HG03558 (cell line): ENCODE measurements around the gene PELI2.
"Not testable (repeated sequence)": the region's sequence is repeated elsewhere in the genome, so short reads cannot be mapped to it uniquely, and the experiment has no call there.

Source experiments
- ATAC-seq: cut with Tn5 transposase; IDR thresholded peaks from one replicate; pipeline ENCODE4 v1.9.1; 2021; ENCODE audit warnings: moderate number of reproducible peaks; ENCODE audit not compliant: unreplicated experiment; ENCODE audit errors: extremely low read depth

The PELI2 gene

GRCh38 chr14:56137849-56138248, 19.6 kb downstream of the PELI2 start:
- ATAC-seq: no peak

- ATAC-seq: no peak
Observed at GRCh38 chr14:56138928-56139327, 20.7 kb downstream of the PELI2 start.

GRCh38 chr14:56142314-56142713, 24.1 kb downstream of the PELI2 start:
- no peak for ATAC-seq

GRCh38 chr14:56143025-56143424, 24.8 kb downstream of the PELI2 start:
- ATAC-seq: no peak

GRCh38 chr14:56144176-56144575, 26.0 kb downstream of the PELI2 start:
- ATAC-seq: no peak

- no peak for ATAC-seq
Observed at GRCh38 chr14:56145181-56145769, 27.1 kb downstream of the PELI2 start.

- ATAC-seq: no peak
Observed at GRCh38 chr14:56145965-56146364, 27.8 kb downstream of the PELI2 start.

GRCh38 chr14:56147449-56147848, 29.2 kb downstream of the PELI2 start:
- no peak for ATAC-seq

GRCh38 chr14:56147986-56148901, 30.0 kb downstream of the PELI2 start:
- ATAC-seq: no peak

- no peak for ATAC-seq
Observed at GRCh38 chr14:56149151-56149550, 30.9 kb downstream of the PELI2 start.

- ATAC-seq: no peak
Observed at GRCh38 chr14:56149995-56150394, 31.8 kb downstream of the PELI2 start.

GRCh38 chr14:56150645-56151345, 32.6 kb downstream of the PELI2 start:
- ATAC-seq: no peak

- no peak for ATAC-seq
Observed at GRCh38 chr14:56152221-56152620, 34.0 kb downstream of the PELI2 start.

- ATAC-seq: no peak
Observed at GRCh38 chr14:56153267-56153666, 35.1 kb downstream of the PELI2 start.

GRCh38 chr14:56154321-56154720, 36.1 kb downstream of the PELI2 start:
- ATAC-seq: no peak

- ATAC-seq: no peak
Observed at GRCh38 chr14:56156096-56156495, 37.9 kb downstream of the PELI2 start.

- ATAC-seq: no peak
Observed at GRCh38 chr14:56159066-56159465, 40.9 kb downstream of the PELI2 start.

- ATAC-seq: no peak
Observed at GRCh38 chr14:56160088-56160487, 41.9 kb downstream of the PELI2 start.

GRCh38 chr14:56161658-56162057, 43.4 kb downstream of the PELI2 start:
- ATAC-seq: no peak

- no peak for ATAC-seq
Observed at GRCh38 chr14:56162476-56162875, 44.3 kb downstream of the PELI2 start.

GRCh38 chr14:56166579-56166978, 48.4 kb downstream of the PELI2 start:
- ATAC-seq: not testable (repeated sequence)
